Karpas-422 (cell line): ENCODE measurements around the gene OAS2. TPM values are rescaled to one million over a fixed set of nuclear protein-coding genes. Genes with fewer than 3 reads are reported as not detected.

ENCODE experiments used
- DNase-seq: peaks from one replicate; pipeline ENCODE4 v3.0.0-alpha.2; 2015
- H2AFZ ChIP-seq: fragments of 200-600 bp; sonication (generic); 2 replicates; pipeline ENCODE4 v1.6.1; 2014; ENCODE audit warnings: antibody characterized with exemption, low read length, mixed read lengths
- H3K27ac ChIP-seq: fragments of 200-600 bp; sonication (generic); 2 replicates; pipeline ENCODE4 v1.5.1; 2014; ENCODE audit warnings: mild to moderate bottlenecking, low read length, moderate library complexity
- H3K27me3 ChIP-seq: fragments of 200-600 bp; sonication (generic); 2 replicates; pipeline ENCODE4 v1.6.1; 2014; ENCODE audit warnings: low read length, mixed read lengths
- H3K36me3 ChIP-seq: fragments of 200-600 bp; sonication (generic); 2 replicates; pipeline ENCODE4 v1.6.1; 2014; ENCODE audit warnings: low read length, mixed read lengths; ENCODE audit not compliant: insufficient read depth
- H3K4me1 ChIP-seq: fragments of 200-600 bp; sonication (generic); 2 replicates; pipeline ENCODE4 v1.6.1; 2014; ENCODE audit warnings: mild to moderate bottlenecking, low read length, mixed read lengths
- H3K4me2 ChIP-seq: fragments of 200-600 bp; sonication (generic); 2 replicates; pipeline ENCODE4 v1.6.1; 2014; ENCODE audit warnings: low read length, low read depth, mild to moderate bottlenecking; ENCODE audit not compliant: poor library complexity, severe bottlenecking
- H3K4me3 ChIP-seq: fragments of 200-600 bp; sonication (generic); 2 replicates; pipeline ENCODE4 v1.5.1; 2014; ENCODE audit warnings: mild to moderate bottlenecking, antibody characterized with exemption, low read length, mixed read lengths
- H3K79me2 ChIP-seq: fragments of 200-600 bp; sonication (generic); 2 replicates; pipeline ENCODE4 v1.6.1; 2014; ENCODE audit warnings: mild to moderate bottlenecking, low read length, mixed read lengths
- H3K9ac ChIP-seq: fragments of 200-600 bp; sonication (generic); 2 replicates; pipeline ENCODE4 v1.6.0; 2014; ENCODE audit warnings: low read length
- H3K9me2 ChIP-seq: fragments of 200-600 bp; sonication (generic), shearing (Covaris generic); replicated peaks from 2 replicates; pipeline ENCODE4 v1.6.0; 2014; ENCODE audit warnings: mild to moderate bottlenecking, low read length, moderate library complexity; ENCODE audit not compliant: insufficient read depth
- H3K9me3 ChIP-seq: fragments of 300-700, 200-600 bp; sonication (generic); 2 replicates; pipeline ENCODE4 v1.6.1; 2014; ENCODE audit warnings: low read length, mixed read lengths
- H4K20me1 ChIP-seq: fragments of 200-600 bp; sonication (generic); 2 replicates; pipeline ENCODE4 v1.6.1; 2014; ENCODE audit warnings: mild to moderate bottlenecking, antibody characterized with exemption, low read length, low read depth; ENCODE audit not compliant: insufficient read depth
- total RNA-seq: library from RNA; depleted of rRNA; stranded (reverse); fragments of >200 nt; shearing (Covaris generic); gene quantifications from 2 replicates; pipeline ENCODE4 v1.2.3, GENCODE V29; 2014; ENCODE audit warnings: low replicate concordance; rRNA removed

OAS2 gene, protein sequence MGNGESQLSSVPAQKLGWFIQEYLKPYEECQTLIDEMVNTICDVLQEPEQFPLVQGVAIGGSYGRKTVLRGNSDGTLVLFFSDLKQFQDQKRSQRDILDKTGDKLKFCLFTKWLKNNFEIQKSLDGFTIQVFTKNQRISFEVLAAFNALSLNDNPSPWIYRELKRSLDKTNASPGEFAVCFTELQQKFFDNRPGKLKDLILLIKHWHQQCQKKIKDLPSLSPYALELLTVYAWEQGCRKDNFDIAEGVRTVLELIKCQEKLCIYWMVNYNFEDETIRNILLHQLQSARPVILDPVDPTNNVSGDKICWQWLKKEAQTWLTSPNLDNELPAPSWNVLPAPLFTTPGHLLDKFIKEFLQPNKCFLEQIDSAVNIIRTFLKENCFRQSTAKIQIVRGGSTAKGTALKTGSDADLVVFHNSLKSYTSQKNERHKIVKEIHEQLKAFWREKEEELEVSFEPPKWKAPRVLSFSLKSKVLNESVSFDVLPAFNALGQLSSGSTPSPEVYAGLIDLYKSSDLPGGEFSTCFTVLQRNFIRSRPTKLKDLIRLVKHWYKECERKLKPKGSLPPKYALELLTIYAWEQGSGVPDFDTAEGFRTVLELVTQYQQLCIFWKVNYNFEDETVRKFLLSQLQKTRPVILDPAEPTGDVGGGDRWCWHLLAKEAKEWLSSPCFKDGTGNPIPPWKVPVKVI
- total RNA-seq, result 3.0 and 6.3 TPM in 2 replicates

GRCh38 chr12:112978163-112979040, at the start of gene OAS2:
TSS of gene OAS2 (plus strand) at chr12:112978519. CDS start at chr12:112978609, 90 bp downstream.
- Histone ChIP-seq H3K4me3 (peak within 1 kb of the TSS; percentile 66), H2AFZ (peak within 1 kb of the TSS; percentile 22; the same call in 1 of the 2 replicates), H3K27me3 (no peaks in the 10 kb centered on the region), H3K9ac (peak within 1 kb of the TSS; percentile 68), H4K20me1 (no peaks in the 10 kb centered on the region), H3K27ac (no peak within 1 kb of the TSS), H3K79me2 (no peaks in the 10 kb centered on the region), H3K9me3 (no peaks in the 10 kb centered on the region), H3K9me2 (no peaks in the 10 kb centered on the region), H3K4me1 (peaks cover 35% of the 10 kb centered on the region), H3K36me3 (no peaks in the 10 kb centered on the region), H3K4me2 (peak within 1 kb of the TSS; percentile 65)
- DNase-seq, result peak; percentile 63

DNA sequence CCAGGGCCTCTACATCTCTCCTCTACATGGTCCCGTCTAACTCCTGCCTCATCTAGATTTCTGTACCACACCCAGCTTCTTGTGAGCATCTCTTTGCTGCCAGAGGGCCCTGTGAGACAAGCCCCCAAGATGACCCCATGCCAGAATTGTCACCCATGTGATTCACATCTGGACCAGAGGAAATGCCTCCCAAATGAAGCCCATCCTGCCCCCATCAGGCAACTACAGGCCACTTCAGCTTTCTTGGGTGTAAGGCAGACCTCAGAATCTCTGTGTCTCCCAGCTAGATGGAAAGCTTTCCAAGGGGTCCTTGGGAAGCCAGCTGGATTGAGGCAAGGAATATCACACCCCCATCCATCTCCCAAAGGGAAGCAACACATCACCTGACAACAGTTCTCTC, 49.3 kb upstream of the OAS2 start:
- Histone ChIP-seq H3K27ac (no peak overlapping the region), H3K9me2 (no peaks in the 10 kb centered on the region)
- DNase-seq, result peak; percentile 47

DNA sequence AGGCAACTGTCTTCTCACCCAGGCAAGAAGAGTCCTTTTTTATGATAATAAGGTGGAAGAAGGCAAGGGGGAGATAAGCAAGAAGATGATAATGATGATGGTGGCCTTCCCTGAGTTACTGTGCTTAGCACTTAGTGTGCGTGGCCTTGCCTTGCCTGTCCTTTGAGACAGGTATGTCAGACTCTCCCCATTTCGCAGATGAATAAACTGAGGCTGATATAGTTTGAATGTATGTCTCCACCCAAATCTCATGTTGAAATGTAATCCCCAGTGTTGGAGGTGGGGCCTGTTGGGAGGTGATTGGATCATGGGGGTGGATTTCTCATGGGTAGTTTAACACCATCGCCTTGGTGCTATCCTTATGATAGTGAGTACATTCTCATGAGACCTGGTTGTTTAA, 48.6 kb upstream of the OAS2 start:
- DNase-seq, result no peak

More for the DNA sequence above, 49.3 kb upstream of the OAS2 start:
- no peaks in the 10 kb centered on the region for H3K27me3 ChIP-seq
- no peak overlapping the region for H3K4me3 ChIP-seq
- no peaks in the 10 kb centered on the region for H3K4me1 ChIP-seq
- no peaks in the 10 kb centered on the region for H3K9me3 ChIP-seq
- no peaks in the 10 kb centered on the region for H4K20me1 ChIP-seq
- no peaks in the 10 kb centered on the region for H3K36me3 ChIP-seq
- H3K79me2 ChIP-seq, result no peaks in the 10 kb centered on the region
- no peak overlapping the region for H3K4me2 ChIP-seq
- no peak overlapping the region for H2AFZ ChIP-seq
- H3K9ac ChIP-seq, result no peak overlapping the region

DNA sequence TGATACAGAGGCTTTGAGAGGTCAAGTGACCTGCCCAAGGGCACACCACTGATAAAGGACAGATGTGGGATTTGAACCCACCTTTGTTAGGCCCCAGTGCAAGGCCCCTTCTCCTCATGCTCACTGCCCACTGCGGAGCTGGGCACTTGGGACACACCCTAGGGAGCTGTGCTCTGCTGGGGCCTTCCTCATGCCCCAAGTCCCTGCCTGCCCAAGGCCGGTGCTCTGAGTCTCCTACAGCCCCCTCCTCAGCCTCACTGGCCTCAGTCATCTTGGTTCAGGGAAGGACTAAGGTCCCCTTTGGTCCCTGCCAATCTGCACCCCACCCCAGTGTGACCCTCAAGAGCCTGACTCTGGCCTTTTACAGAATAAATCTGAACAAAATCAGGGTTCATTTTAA, 48.0 kb upstream of the OAS2 start:
- DNase-seq, result no peak
- H3K27me3 ChIP-seq, result no peaks in the 10 kb centered on the region
- H3K4me2 ChIP-seq, result no peak overlapping the region
- H2AFZ ChIP-seq, result no peak overlapping the region
- H3K9me2 ChIP-seq, result no peaks in the 10 kb centered on the region
- no peaks in the 10 kb centered on the region for H3K9me3 ChIP-seq
- no peak overlapping the region for H3K27ac ChIP-seq
- H3K36me3 ChIP-seq, result no peaks in the 10 kb centered on the region
- H3K9ac ChIP-seq, result no peak overlapping the region
- H4K20me1 ChIP-seq, result no peaks in the 10 kb centered on the region
- H3K4me3 ChIP-seq, result no peak overlapping the region
- no peaks in the 10 kb centered on the region for H3K4me1 ChIP-seq
- no peaks in the 10 kb centered on the region for H3K79me2 ChIP-seq

More for the DNA sequence above, 48.6 kb upstream of the OAS2 start:
- H3K36me3 ChIP-seq, result no peaks in the 10 kb centered on the region
- no peaks in the 10 kb centered on the region for H3K27me3 ChIP-seq
- H3K27ac ChIP-seq, result no peak overlapping the region
- no peak overlapping the region for H2AFZ ChIP-seq
- H3K4me1 ChIP-seq, result no peaks in the 10 kb centered on the region
- H3K9me3 ChIP-seq, result no peaks in the 10 kb centered on the region
- no peak overlapping the region for H3K4me2 ChIP-seq
- no peaks in the 10 kb centered on the region for H3K79me2 ChIP-seq
- no peak overlapping the region for H3K4me3 ChIP-seq
- no peaks in the 10 kb centered on the region for H4K20me1 ChIP-seq
- H3K9me2 ChIP-seq, result no peaks in the 10 kb centered on the region
- no peak overlapping the region for H3K9ac ChIP-seq

- H3K9ac ChIP-seq, result no peak overlapping the region
- no peaks in the 10 kb centered on the region for H3K27me3 ChIP-seq
- H3K4me3 ChIP-seq, result no peak overlapping the region
- H3K9me3 ChIP-seq, result no peaks in the 10 kb centered on the region
- H3K27ac ChIP-seq, result no peak overlapping the region
- H3K4me2 ChIP-seq, result no peak overlapping the region
- no peaks in the 10 kb centered on the region for H3K9me2 ChIP-seq
- H3K36me3 ChIP-seq, result no peaks in the 10 kb centered on the region
- DNase-seq, result no peak
- no peak overlapping the region for H2AFZ ChIP-seq
- H4K20me1 ChIP-seq, result no peaks in the 10 kb centered on the region
- no peaks in the 10 kb centered on the region for H3K4me1 ChIP-seq
- no peaks in the 10 kb centered on the region for H3K79me2 ChIP-seq
Observed at GRCh38 chr12:112932485-112933128, 45.7 kb upstream of the OAS2 start.

- no peak for DNase-seq
- H3K4me2 ChIP-seq, result no peak overlapping the region
- no peaks in the 10 kb centered on the region for H3K79me2 ChIP-seq
- H3K9me3 ChIP-seq, result no peaks in the 10 kb centered on the region
- H3K27me3 ChIP-seq, result no peaks in the 10 kb centered on the region
- no peak overlapping the region for H3K27ac ChIP-seq
- H3K4me1 ChIP-seq, result peaks cover 3% of the 10 kb centered on the region
- no peak overlapping the region for H2AFZ ChIP-seq
- H3K4me3 ChIP-seq, result no peak overlapping the region
- no peaks in the 10 kb centered on the region for H3K9me2 ChIP-seq
- no peaks in the 10 kb centered on the region for H4K20me1 ChIP-seq
- H3K36me3 ChIP-seq, result no peaks in the 10 kb centered on the region
- H3K9ac ChIP-seq, result no peak overlapping the region
Observed at GRCh38 chr12:112933129-112933505, 45.2 kb upstream of the OAS2 start.

GRCh38 chr12:112936264-112936663, 42.1 kb upstream of the OAS2 start:
- Histone ChIP-seq H4K20me1 (no peaks in the 10 kb centered on the region), H3K9ac (no peak overlapping the region), H3K4me1 (peaks cover 26% of the 10 kb centered on the region), H3K9me2 (no peaks in the 10 kb centered on the region), H3K4me2 (no peak overlapping the region), H3K9me3 (no peaks in the 10 kb centered on the region), H3K36me3 (no peaks in the 10 kb centered on the region), H3K79me2 (no peaks in the 10 kb centered on the region), H3K27me3 (no peaks in the 10 kb centered on the region), H3K27ac (no peak overlapping the region), H2AFZ (no peak overlapping the region), H3K4me3 (no peak overlapping the region)
- no peak for DNase-seq
